Measurements from ENCODE around the gene CHRNA10.

- TF ChIP-seq POLR2A (IDR thresholded peaks at IDR 0.05; ENCODE audit: extremely low read depth, insufficient read length) (no peak), CTCF (IDR thresholded peaks at IDR 0.05; ENCODE audit: low read depth, low read length) (no peak), MAX (IDR thresholded peaks at IDR 0.05; ENCODE audit: low read depth, low read length) (no peak)
Measured at GRCh38 chr11:3686751-3687150, 15.6 kb upstream of the CHRNA10 start.

All from NB4 (cell line).